Fibroblast of lung (primary cell): ENCODE measurements around the gene MAPK6. TPM values are rescaled to one million over a fixed set of nuclear protein-coding genes. Genes with fewer than 3 reads are reported as not detected.

Source experiments
- DNase-seq, 2 donors: peaks; one replicate each; pipeline versions ENCODE4 v3.0.0 to v3.0.0-alpha.2; 2010; ENCODE audit warnings: low read depth in 2 of 2
- H2AFZ ChIP-seq: 2 replicates; pipeline ENCODE4 v1.5.1; 2012; ENCODE audit warnings: low read length, control low read depth, inconsistent platforms
- H3K27ac ChIP-seq: 2 replicates; pipeline ENCODE4 v1.5.1; 2011; ENCODE audit warnings: low read length, control low read depth; ENCODE audit not compliant: insufficient read depth
- H3K27me3 ChIP-seq: 2 replicates; pipeline ENCODE4 v1.5.1; 2011; ENCODE audit warnings: mild to moderate bottlenecking, low read length; ENCODE audit not compliant: control insufficient read depth, insufficient read depth
- H3K36me3 ChIP-seq: 2 replicates; pipeline ENCODE4 v1.5.1; 2011; ENCODE audit warnings: low read length; ENCODE audit not compliant: control insufficient read depth, insufficient read depth
- H3K4me1 ChIP-seq: 2 replicates; pipeline ENCODE4 v1.5.1; 2011; ENCODE audit warnings: low read length; ENCODE audit not compliant: control insufficient read depth, insufficient read depth; ENCODE audit errors: extremely low read depth
- H3K4me2 ChIP-seq: 2 replicates; pipeline ENCODE4 v1.5.1; 2011; ENCODE audit warnings: low read length, control low read depth; ENCODE audit not compliant: insufficient read depth; ENCODE audit errors: extremely low read depth
- H3K4me3 ChIP-seq, 4 experiments: fragments of 200-600 bp in 1 of 4; sonication (generic) in 1 of 4; replicated peaks in 1 of 4; 2 replicates each; pipeline ENCODE4 v1.5.1; 2011 to 2016; ENCODE audit warnings: low read length in 4 of 4, low read depth in 3 of 4, mild to moderate bottlenecking in 3 of 4, control low read depth in 2 of 4, inconsistent platforms in 1 of 4, mixed read lengths in 1 of 4; ENCODE audit not compliant: insufficient read depth in 1 of 4; ENCODE audit errors: control extremely low read depth in 1 of 4
- H3K79me2 ChIP-seq: 2 replicates; pipeline ENCODE4 v1.5.1; 2012; ENCODE audit warnings: mild to moderate bottlenecking, low read length, inconsistent platforms; ENCODE audit not compliant: control insufficient read depth, insufficient read depth
- H3K9ac ChIP-seq: 2 replicates; pipeline ENCODE4 v1.5.1; 2011; ENCODE audit warnings: mild to moderate bottlenecking, low read length, control low read depth; ENCODE audit not compliant: insufficient read depth
- H3K9me3 ChIP-seq: 2 replicates; pipeline ENCODE4 v1.5.1; 2012; ENCODE audit warnings: low read depth, low read length; ENCODE audit not compliant: control insufficient read depth, insufficient read depth
- H4K20me1 ChIP-seq: 2 replicates; pipeline ENCODE4 v1.5.1; 2011; ENCODE audit warnings: low read length; ENCODE audit not compliant: control insufficient read depth, insufficient read depth; ENCODE audit errors: extremely low read depth
- CTCF ChIP-seq, 2 donors: IDR thresholded peaks in 1 of 2; conservative IDR thresholded peaks in 1 of 2; 1 replicate in 1 of 2; 2 replicates in 1 of 2; pipeline ENCODE4 v1.5.1; 2011 to 2012; ENCODE audit warnings: low read length in 2 of 2, control low read depth in 1 of 2, inconsistent platforms in 1 of 2, low read depth in 1 of 2, mild to moderate bottlenecking in 1 of 2
- EZH2 ChIP-seq: IDR thresholded peaks from 2 replicates; pipeline ENCODE4 v1.5.1; 2012; ENCODE audit warnings: low read length, control low read depth, mild to moderate bottlenecking; ENCODE audit errors: missing control alignments
- polyA minus RNA-seq: library from RNA; depleted of rRNA, polyadenylated mRNA; stranded (reverse); fragments of >200 nt; gene quantifications from 2 replicates; pipeline ENCODE4 v1.2.3, GENCODE V29; 2011; ENCODE audit warnings: low replicate concordance
- polyA plus RNA-seq, 2 donors: library from polyadenylated mRNA; depleted of rRNA in 1 of 2; stranded (reverse) in 1 of 2; unstranded in 1 of 2; fragments of >200 nt; gene quantifications; 2 replicates each; pipeline ENCODE4 v1.2.1, GENCODE V29; 2011 to 2012; ENCODE audit warnings: missing spikeins in 1 of 2
- total RNA-seq: library from RNA; depleted of rRNA; stranded (reverse); fragments of >200 nt; gene quantifications from 2 replicates; pipeline ENCODE4 v1.2.1, GENCODE V29; 2014

The MAPK6 gene
- total RNA-seq (56.0 and 62.1 TPM in 2 replicates), polyA plus RNA-seq (39.2 and 45.5 TPM in 2 replicates), polyA minus RNA-seq (6.2 and 14.4 TPM in 2 replicates)
- 26.9 and 33.1 TPM in 2 replicates for polyA plus RNA-seq (2012)

- no peaks in the 10 kb centered on the region for H3K27me3 ChIP-seq
- no peaks in the 10 kb centered on the region for H3K9me3 ChIP-seq
- H2AFZ ChIP-seq: peak within 1 kb of the TSS; percentile 77
- peak within 1 kb of the TSS; percentile 93 for H3K9ac ChIP-seq
- H4K20me1 ChIP-seq: no peaks in the 10 kb centered on the region
- no peak for TF ChIP-seq CTCF (conservative IDR thresholded peaks at IDR 0.05 in 1 of 2, IDR thresholded peaks at IDR 0.05 in 1 of 2; ENCODE audit: low read depth in 1 of 2, low read length in 2 of 2)
- no peak for TF ChIP-seq EZH2
- peak within 1 kb of the TSS; percentile 98 for H3K4me2 ChIP-seq
- peaks cover 11% of the 10 kb centered on the region for H3K4me1 ChIP-seq
- no peaks in the 10 kb centered on the region for H3K36me3 ChIP-seq
- H3K79me2 ChIP-seq: peaks cover 36% of the 10 kb centered on the region
- peak within 1 kb of the TSS; percentile 97 for H3K27ac ChIP-seq
- peak; percentile 84 to 92 for DNase-seq
- peak within 1 kb of the TSS; percentile 58 to 90 (median 83) for H3K4me3 ChIP-seq
Observed at GRCh38 chr15:52018693-52019393, at the start of gene MAPK6. Gene MAPK6 (plus strand): TSS chr15:52019219. CDS start chr15:52046461, 27,242 bp downstream.

GRCh38 chr15:51969728-51970127 is 49.3 kb upstream of the MAPK6 start:
- Histone ChIP-seq H3K9me3 (no peaks in the 10 kb centered on the region), H3K4me1 (no peaks in the 10 kb centered on the region), H3K27ac (no peak overlapping the region), H3K36me3 (no peaks in the 10 kb centered on the region), H3K4me3 (peak overlapping the region in 2 of 4 experiments; percentile 1 to 80), H3K4me2 (no peak overlapping the region), H2AFZ (no peak overlapping the region), H4K20me1 (no peaks in the 10 kb centered on the region), H3K27me3 (no peaks in the 10 kb centered on the region), H3K9ac (no peak overlapping the region), H3K79me2 (peaks cover 44% of the 10 kb centered on the region)
- TF ChIP-seq EZH2: no peak
- DNase-seq: peak in 1 of 2 donors; percentile 25

- TF ChIP-seq EZH2 (no peak), CTCF (conservative IDR thresholded peaks at IDR 0.05 in 1 of 2, IDR thresholded peaks at IDR 0.05 in 1 of 2; ENCODE audit: low read depth in 1 of 2, low read length in 2 of 2) (no peak)
- Histone ChIP-seq H3K4me3 (peak overlapping the region; percentile 80 to 100 (median 94)), H3K36me3 (no peaks in the 10 kb centered on the region), H3K79me2 (peaks cover 44% of the 10 kb centered on the region), H3K9ac (no peak overlapping the region), H4K20me1 (no peaks in the 10 kb centered on the region), H2AFZ (no peak overlapping the region), H3K27ac (no peak overlapping the region), H3K4me2 (peak overlapping the region; percentile 97), H3K9me3 (no peaks in the 10 kb centered on the region), H3K4me1 (no peaks in the 10 kb centered on the region), H3K27me3 (no peaks in the 10 kb centered on the region)
- DNase-seq: no peak
Observed at GRCh38 chr15:51970132-51970817, 48.7 kb upstream of the MAPK6 start.
